Fibroblast of lung (primary cell): ENCODE data around the gene RANBP3. TPM values are rescaled to one million over a fixed set of nuclear protein-coding genes. Genes with fewer than 3 reads are reported as not detected.

Experiments
- DNase-seq, 2 donors: peaks; one replicate each; pipeline versions ENCODE4 v3.0.0 to v3.0.0-alpha.2; 2010; ENCODE audit warnings: low read depth in 2 of 2
- H2AFZ ChIP-seq: 2 replicates; pipeline ENCODE4 v1.5.1; 2012; ENCODE audit warnings: low read length, control low read depth, inconsistent platforms
- H3K27ac ChIP-seq: 2 replicates; pipeline ENCODE4 v1.5.1; 2011; ENCODE audit warnings: low read length, control low read depth; ENCODE audit not compliant: insufficient read depth
- H3K27me3 ChIP-seq: 2 replicates; pipeline ENCODE4 v1.5.1; 2011; ENCODE audit warnings: mild to moderate bottlenecking, low read length; ENCODE audit not compliant: control insufficient read depth, insufficient read depth
- H3K36me3 ChIP-seq: 2 replicates; pipeline ENCODE4 v1.5.1; 2011; ENCODE audit warnings: low read length; ENCODE audit not compliant: control insufficient read depth, insufficient read depth
- H3K4me1 ChIP-seq: 2 replicates; pipeline ENCODE4 v1.5.1; 2011; ENCODE audit warnings: low read length; ENCODE audit not compliant: control insufficient read depth, insufficient read depth; ENCODE audit errors: extremely low read depth
- H3K4me2 ChIP-seq: 2 replicates; pipeline ENCODE4 v1.5.1; 2011; ENCODE audit warnings: low read length, control low read depth; ENCODE audit not compliant: insufficient read depth; ENCODE audit errors: extremely low read depth
- H3K4me3 ChIP-seq, 4 experiments: fragments of 200-600 bp in 1 of 4; sonication (generic) in 1 of 4; replicated peaks in 1 of 4; 2 replicates each; pipeline ENCODE4 v1.5.1; 2011 to 2016; ENCODE audit warnings: low read length in 4 of 4, low read depth in 3 of 4, mild to moderate bottlenecking in 3 of 4, control low read depth in 2 of 4, inconsistent platforms in 1 of 4, mixed read lengths in 1 of 4; ENCODE audit not compliant: insufficient read depth in 1 of 4; ENCODE audit errors: control extremely low read depth in 1 of 4
- H3K79me2 ChIP-seq: 2 replicates; pipeline ENCODE4 v1.5.1; 2012; ENCODE audit warnings: mild to moderate bottlenecking, low read length, inconsistent platforms; ENCODE audit not compliant: control insufficient read depth, insufficient read depth
- H3K9ac ChIP-seq: 2 replicates; pipeline ENCODE4 v1.5.1; 2011; ENCODE audit warnings: mild to moderate bottlenecking, low read length, control low read depth; ENCODE audit not compliant: insufficient read depth
- H3K9me3 ChIP-seq: 2 replicates; pipeline ENCODE4 v1.5.1; 2012; ENCODE audit warnings: low read depth, low read length; ENCODE audit not compliant: control insufficient read depth, insufficient read depth
- H4K20me1 ChIP-seq: 2 replicates; pipeline ENCODE4 v1.5.1; 2011; ENCODE audit warnings: low read length; ENCODE audit not compliant: control insufficient read depth, insufficient read depth; ENCODE audit errors: extremely low read depth
- EZH2 ChIP-seq: IDR thresholded peaks from 2 replicates; pipeline ENCODE4 v1.5.1; 2012; ENCODE audit warnings: low read length, control low read depth, mild to moderate bottlenecking; ENCODE audit errors: missing control alignments
- polyA plus RNA-seq, 2 donors: library from polyadenylated mRNA; depleted of rRNA in 1 of 2; stranded (reverse) in 1 of 2; unstranded in 1 of 2; fragments of >200 nt; gene quantifications; 2 replicates each; pipeline ENCODE4 v1.2.1, GENCODE V29; 2011 to 2012; ENCODE audit warnings: missing spikeins in 1 of 2
- total RNA-seq: library from RNA; depleted of rRNA; stranded (reverse); fragments of >200 nt; gene quantifications from 2 replicates; pipeline ENCODE4 v1.2.1, GENCODE V29; 2014
- TF ChIP-seq, protein P1 (sequence below), 2 donors: IDR thresholded peaks in 1 of 2; conservative IDR thresholded peaks in 1 of 2; 1 replicate in 1 of 2; 2 replicates in 1 of 2; pipeline ENCODE4 v1.5.1; 2011 to 2012; ENCODE audit warnings: low read length in 2 of 2, control low read depth in 1 of 2, inconsistent platforms in 1 of 2, low read depth in 1 of 2, mild to moderate bottlenecking in 1 of 2

The RANBP3 gene
- total and polyA plus RNA-seq, 2 donors (not counting 1 experiment from before 2014, with no cell fraction given) = 39.8 to 59.4 TPM

DNA sequence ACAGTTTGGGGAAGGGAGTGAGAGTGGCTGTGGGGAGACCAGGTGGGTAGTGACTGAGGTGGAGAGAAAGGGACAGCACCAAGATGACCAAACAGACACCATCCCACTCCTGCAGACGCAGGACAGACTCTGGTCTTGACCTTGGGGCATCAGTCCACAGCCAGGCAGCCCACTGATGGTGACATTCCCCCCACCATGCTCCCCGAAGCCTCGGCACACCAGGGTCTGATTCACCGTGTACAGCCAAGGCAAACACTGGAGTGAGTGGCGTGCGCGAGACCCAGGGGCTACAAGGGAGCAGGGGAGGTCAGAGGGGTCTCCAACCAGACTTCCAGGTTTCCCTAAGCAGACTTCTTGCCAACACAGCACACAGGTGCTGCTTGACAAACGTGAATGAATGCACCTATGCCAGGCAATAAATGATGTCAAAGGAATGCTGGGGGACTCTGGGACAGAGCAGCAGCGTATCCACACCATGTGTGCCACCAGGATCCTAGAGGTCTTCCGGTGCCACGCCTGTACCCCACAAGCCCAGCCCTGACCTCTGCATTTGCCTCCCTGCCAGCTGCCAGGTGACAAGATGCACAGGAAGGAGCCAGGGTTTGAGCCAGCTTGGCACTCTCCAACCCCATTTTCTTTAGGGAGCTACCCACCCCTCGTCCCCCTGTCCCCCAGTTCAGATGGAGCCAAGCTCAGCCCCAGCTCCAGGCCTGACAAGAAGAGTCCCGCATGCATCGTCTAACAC, 18.5 kb downstream of the RANBP3 start:
- Histone ChIP-seq H3K36me3 (peaks cover 1% of the 10 kb centered on the region), H3K4me3 (no peak overlapping the region), H2AFZ (no peak overlapping the region), H3K9me3 (no peaks in the 10 kb centered on the region), H4K20me1 (peaks cover 1% of the 10 kb centered on the region), H3K27me3 (no peaks in the 10 kb centered on the region), H3K4me2 (no peak overlapping the region), H3K27ac (no peak overlapping the region), H3K9ac (no peak overlapping the region), H3K4me1 (peaks cover 28% of the 10 kb centered on the region), H3K79me2 (peaks cover 81% of the 10 kb centered on the region)
- DNase-seq = no peak
- TF ChIP-seq, protein P1, sequence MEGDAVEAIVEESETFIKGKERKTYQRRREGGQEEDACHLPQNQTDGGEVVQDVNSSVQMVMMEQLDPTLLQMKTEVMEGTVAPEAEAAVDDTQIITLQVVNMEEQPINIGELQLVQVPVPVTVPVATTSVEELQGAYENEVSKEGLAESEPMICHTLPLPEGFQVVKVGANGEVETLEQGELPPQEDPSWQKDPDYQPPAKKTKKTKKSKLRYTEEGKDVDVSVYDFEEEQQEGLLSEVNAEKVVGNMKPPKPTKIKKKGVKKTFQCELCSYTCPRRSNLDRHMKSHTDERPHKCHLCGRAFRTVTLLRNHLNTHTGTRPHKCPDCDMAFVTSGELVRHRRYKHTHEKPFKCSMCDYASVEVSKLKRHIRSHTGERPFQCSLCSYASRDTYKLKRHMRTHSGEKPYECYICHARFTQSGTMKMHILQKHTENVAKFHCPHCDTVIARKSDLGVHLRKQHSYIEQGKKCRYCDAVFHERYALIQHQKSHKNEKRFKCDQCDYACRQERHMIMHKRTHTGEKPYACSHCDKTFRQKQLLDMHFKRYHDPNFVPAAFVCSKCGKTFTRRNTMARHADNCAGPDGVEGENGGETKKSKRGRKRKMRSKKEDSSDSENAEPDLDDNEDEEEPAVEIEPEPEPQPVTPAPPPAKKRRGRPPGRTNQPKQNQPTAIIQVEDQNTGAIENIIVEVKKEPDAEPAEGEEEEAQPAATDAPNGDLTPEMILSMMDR (conservative IDR thresholded peaks at IDR 0.05 in 1 of 2, IDR thresholded peaks at IDR 0.05 in 1 of 2; ENCODE audit: low read depth in 1 of 2, low read length in 2 of 2) = no peak
- no peak for TF ChIP-seq EZH2

DNA sequence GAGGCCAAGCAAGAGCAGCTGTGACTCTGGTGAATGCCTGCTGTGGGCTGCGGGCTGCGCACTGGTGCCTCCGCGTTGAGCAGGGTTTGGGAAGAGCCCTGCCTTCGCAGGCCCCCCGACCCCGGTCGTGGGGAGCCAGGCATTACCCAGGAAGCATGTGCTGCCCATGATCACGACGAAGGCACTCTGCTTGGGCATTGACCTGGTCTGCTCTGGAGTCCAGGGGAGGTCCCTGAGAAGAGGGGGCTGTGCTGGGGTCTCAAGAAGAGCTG, 19.2 kb downstream of the RANBP3 start:
- no peak for DNase-seq
- H2AFZ ChIP-seq = no peak overlapping the region
- no peaks in the 10 kb centered on the region for H3K27me3 ChIP-seq
- H3K36me3 ChIP-seq = peaks cover 1% of the 10 kb centered on the region
- no peak for TF ChIP-seq EZH2
- TF ChIP-seq, protein P1 (conservative IDR thresholded peaks at IDR 0.05 in 1 of 2, IDR thresholded peaks at IDR 0.05 in 1 of 2; ENCODE audit: low read depth in 1 of 2, low read length in 2 of 2) = no peak
- no peak overlapping the region for H3K9ac ChIP-seq
- H3K4me1 ChIP-seq = peaks cover 35% of the 10 kb centered on the region
- no peak overlapping the region for H3K4me2 ChIP-seq
- peaks cover 80% of the 10 kb centered on the region for H3K79me2 ChIP-seq
- no peak overlapping the region for H3K27ac ChIP-seq
- H4K20me1 ChIP-seq = peaks cover 1% of the 10 kb centered on the region
- no peaks in the 10 kb centered on the region for H3K9me3 ChIP-seq
- no peak overlapping the region for H3K4me3 ChIP-seq

DNA sequence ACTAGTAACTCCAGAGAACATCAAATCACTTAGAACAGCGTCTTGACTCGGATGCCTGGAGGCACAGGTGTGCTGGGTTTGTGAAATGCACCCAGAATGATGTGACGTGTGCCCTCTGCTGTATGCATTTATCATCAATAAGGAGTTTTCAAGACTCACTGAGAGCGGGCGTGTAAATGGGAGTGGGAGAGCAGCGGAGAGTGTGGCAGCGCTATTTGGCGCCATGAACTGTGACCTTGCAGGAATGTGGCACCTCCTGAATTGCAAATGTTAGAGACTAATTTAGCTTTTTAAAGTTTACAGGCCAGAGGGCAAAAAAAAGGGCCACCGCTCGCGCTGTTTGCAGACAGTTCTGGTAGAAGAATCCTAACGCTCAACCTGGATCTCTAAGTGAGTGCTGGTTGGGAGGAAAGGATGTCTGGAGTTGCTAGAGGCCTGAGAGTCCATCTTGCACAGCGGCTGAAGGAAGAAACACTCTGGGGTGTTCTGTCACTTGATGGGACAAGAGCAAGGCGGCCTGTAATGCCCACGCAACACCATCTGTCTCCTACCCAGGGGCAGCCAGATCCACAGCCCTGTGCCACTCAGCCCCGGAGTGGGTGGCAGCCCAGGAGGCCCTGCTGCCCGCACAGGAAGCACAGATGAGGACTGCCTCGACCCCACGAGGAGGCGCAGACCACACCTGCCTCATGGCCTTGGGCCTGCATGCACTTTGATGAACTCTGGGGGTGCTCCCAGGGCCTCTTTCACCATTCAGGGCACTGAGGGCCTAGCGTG, 19.7 kb downstream of the RANBP3 start:
- no peaks in the 10 kb centered on the region for H3K9me3 ChIP-seq
- H2AFZ ChIP-seq = no peak overlapping the region
- H3K9ac ChIP-seq = no peak overlapping the region
- H3K27me3 ChIP-seq = no peaks in the 10 kb centered on the region
- H3K36me3 ChIP-seq = peaks cover 1% of the 10 kb centered on the region
- H3K4me2 ChIP-seq = no peak overlapping the region
- H3K27ac ChIP-seq = no peak overlapping the region
- TF ChIP-seq, protein P1 (conservative IDR thresholded peaks at IDR 0.05 in 1 of 2, IDR thresholded peaks at IDR 0.05 in 1 of 2; ENCODE audit: low read depth in 1 of 2, low read length in 2 of 2) = no peak
- TF ChIP-seq EZH2 = no peak
- DNase-seq = no peak
- H4K20me1 ChIP-seq = peaks cover 1% of the 10 kb centered on the region
- H3K79me2 ChIP-seq = peaks cover 80% of the 10 kb centered on the region
- H3K4me1 ChIP-seq = peaks cover 40% of the 10 kb centered on the region
- H3K4me3 ChIP-seq = no peak overlapping the region
